ENCODE data around the gene KYAT1. TPM values are rescaled to one million over a fixed set of nuclear protein-coding genes. Genes with fewer than 3 reads are reported as not detected.
A peak's percentile ranks its signal among the peaks of the same experiment; 100 is the strongest.

KYAT1 gene
- total RNA-seq, 2 experiments from 2014 or later, result 17.0 to 18.6 TPM

DNA sequence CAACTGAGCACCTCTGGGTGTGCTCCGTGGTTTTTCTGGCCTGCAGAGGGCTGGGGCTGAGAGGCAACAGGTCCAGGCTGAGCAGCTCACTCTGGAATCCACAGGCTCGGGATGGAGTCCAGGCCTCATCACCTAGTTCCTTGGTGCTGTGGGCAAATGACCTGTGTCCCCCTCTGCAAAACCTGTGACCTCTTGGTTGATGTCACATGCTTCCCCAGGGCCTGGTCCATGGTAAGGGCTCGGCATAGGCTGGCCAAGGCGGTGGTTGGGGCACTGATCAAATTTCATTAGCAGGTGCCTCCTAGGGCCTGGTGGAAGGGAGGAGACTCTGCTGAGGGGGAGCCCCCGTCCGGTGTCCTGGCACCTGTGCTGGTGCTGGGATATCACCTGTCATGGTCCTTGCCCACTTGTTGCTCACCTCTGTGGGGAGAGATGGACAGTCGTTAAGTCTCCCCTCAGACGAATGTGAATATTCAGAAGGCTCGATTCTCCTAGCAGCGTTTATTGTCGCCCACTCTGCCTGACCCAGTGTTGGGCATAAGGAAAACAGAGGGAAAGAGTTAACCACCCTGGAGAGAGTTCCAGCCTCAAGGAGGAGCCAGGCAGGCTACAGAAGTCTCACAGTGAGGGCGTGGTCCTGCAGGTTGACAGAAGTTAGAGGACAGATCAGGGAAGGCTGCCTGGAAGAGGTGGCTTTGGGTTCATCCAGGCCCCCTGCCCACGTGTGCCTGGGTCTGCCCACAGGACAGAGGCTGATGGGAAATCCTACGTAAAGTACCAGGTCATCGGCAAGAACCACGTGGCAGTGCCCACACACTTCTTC is 60.0 kb downstream of the KYAT1 start:
- no peak for DNase-seq
- CTCF ChIA-PET, result interaction anchor here (4.8 kb wide), 1 partner anchor 7 kb away, joined by 53 read pairs; the partner anchor contains the start of gene SPOUT1
- no peaks in the 10 kb centered on the region for H3K27me3 Mint-ChIP-seq
- no peak overlapping the region for H3K4me3 Mint-ChIP-seq
- H3K4me1 Mint-ChIP-seq (ENCODE audit: low read depth), result peaks cover 19% of the 10 kb centered on the region
- TF ChIP-seq, protein P1, sequence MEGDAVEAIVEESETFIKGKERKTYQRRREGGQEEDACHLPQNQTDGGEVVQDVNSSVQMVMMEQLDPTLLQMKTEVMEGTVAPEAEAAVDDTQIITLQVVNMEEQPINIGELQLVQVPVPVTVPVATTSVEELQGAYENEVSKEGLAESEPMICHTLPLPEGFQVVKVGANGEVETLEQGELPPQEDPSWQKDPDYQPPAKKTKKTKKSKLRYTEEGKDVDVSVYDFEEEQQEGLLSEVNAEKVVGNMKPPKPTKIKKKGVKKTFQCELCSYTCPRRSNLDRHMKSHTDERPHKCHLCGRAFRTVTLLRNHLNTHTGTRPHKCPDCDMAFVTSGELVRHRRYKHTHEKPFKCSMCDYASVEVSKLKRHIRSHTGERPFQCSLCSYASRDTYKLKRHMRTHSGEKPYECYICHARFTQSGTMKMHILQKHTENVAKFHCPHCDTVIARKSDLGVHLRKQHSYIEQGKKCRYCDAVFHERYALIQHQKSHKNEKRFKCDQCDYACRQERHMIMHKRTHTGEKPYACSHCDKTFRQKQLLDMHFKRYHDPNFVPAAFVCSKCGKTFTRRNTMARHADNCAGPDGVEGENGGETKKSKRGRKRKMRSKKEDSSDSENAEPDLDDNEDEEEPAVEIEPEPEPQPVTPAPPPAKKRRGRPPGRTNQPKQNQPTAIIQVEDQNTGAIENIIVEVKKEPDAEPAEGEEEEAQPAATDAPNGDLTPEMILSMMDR (IDR thresholded peaks at IDR 0.05), result no peak
- peaks cover 25% of the 10 kb centered on the region for H3K36me3 Mint-ChIP-seq (ENCODE audit: low read depth)
- no peak for ATAC-seq
- POLR2A ChIA-PET, result interaction anchor here (0.8 to 4.6 kb wide), 2 partner anchors 7 to 9 kb away, joined by 3 to 41 read pairs; partner anchors contain the start of gene SPOUT1
- H3K9me3 Mint-ChIP-seq, result no peaks in the 10 kb centered on the region
- intact Hi-C loops (cut with micrococcal nuclease), result no loop called here
- no peak overlapping the region for H3K27ac Mint-ChIP-seq

DNA sequence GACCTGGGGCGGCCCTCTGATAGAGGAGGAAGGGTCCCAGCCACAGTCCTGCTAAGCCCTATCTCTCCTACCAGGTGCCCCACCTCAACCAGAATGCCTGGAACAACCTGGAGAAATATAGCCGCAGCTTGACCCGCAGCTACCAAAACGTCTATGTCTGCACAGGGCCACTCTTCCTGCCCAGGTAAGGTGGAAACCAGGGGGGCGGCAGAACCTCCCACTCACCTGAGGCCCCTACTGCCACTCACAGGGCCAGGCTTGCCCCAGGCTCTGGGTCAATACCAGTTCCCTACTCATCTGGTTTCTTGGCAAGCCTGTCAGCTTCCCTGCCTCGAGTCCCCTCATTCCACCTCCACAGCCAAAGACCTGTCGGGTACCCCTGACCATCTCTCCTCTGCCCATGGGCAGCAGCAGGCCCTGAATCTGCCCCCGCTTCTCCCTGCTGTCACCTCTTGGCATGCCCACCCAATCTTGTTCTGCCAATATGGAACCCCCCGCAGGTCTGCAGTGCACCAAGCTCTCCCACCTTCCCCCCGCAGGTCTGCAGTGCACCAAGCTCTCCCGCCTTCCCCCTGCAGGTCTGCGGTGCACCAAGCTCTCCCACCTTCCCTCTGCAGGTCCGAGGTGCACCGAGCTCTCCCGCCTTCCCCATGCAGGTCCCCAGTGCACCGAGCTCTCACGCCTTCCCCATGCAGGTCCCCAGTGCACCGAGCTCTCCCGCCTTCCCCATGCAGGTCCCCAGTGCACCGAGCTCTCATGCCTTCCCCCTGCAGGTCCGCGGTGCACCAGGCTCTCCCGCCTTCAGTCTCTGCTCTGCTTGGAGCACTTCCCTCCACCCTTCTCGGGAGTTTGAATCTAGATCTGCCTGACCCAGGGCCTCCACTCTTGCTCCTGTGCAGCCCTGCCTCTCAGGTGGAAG is 60.8 kb downstream of the KYAT1 start:
- no peaks in the 10 kb centered on the region for H3K27me3 Mint-ChIP-seq

DNA sequence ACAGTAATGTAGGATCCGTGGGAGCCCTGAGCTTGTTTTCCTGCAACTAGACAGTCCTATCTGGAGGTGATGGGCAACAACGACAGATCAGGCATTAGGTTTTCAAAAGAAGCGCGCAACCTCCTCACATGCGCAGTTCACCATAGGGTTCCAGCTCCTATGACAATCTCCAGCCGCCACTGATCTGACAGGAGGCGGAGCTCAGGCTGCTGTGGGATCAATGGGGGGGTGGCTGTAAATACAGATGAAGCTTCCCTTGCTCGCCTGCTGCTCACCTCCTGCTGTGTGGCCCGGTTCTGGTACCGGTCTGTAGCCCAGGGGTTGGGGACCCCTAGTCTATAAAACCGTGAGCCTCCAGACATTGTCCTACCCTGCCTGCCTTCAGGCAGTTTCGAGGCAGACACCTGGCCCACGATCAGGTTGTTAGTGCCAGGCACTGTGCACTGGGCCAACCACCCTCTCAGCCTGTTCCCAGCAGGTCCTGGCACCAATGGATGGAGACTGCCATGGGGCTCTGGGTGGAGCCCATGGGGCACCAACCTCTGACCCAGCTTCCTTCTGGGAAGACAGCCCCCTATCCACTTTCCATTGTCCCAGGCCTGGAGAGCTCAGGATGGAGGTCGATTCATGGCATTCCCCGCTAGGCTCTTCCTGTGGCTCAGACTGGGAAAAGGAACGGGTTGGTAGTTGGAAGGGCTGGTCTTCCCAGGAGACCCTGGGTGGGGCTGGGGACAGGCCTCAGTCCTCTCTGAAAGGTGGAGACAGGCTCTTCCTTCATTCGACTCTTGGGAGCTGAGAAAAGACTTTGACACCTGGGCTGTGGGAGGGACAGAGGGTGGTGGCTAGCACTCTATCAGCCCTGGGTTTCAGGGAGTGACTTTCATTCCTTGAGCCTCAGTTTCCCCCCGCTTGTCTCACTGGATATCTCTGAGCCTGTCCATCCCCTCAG is 61.8 kb downstream of the KYAT1 start:
- no peaks in the 10 kb centered on the region for H3K9me3 Mint-ChIP-seq
- H3K27me3 Mint-ChIP-seq, result no peaks in the 10 kb centered on the region
- H3K27ac Mint-ChIP-seq, result no peak overlapping the region
- intact Hi-C loops (cut with micrococcal nuclease), result no loop called here
- DNase-seq (no peak), ATAC-seq (no peak)
- TF ChIP-seq, protein P1 (IDR thresholded peaks at IDR 0.05), result no peak
- H3K36me3 Mint-ChIP-seq (ENCODE audit: low read depth), result peaks cover 12% of the 10 kb centered on the region
- peak overlapping the region; percentile 80 for H3K4me3 Mint-ChIP-seq
- POLR2A ChIA-PET, result interaction anchor here (0.6 to 4.6 kb wide), 8 partner anchors 9 to 229 kb away, joined by 3 to 41 read pairs (median 3); partner anchors contain the start of genes SET and SPOUT1
- peaks cover 19% of the 10 kb centered on the region for H3K4me1 Mint-ChIP-seq (ENCODE audit: low read depth)
- CTCF ChIA-PET, result interaction anchor here (1.3 to 4.8 kb wide), 5 partner anchors 9 to 109 kb away, joined by 3 to 53 read pairs (median 13); partner anchors contain the start of gene SPOUT1

More for the DNA sequence above, 60.8 kb downstream of the KYAT1 start:
- DNase-seq (no peak), ATAC-seq (no peak)
- no peak overlapping the region for H3K4me3 Mint-ChIP-seq
- CTCF ChIA-PET, result interaction anchor here (1.3 to 4.8 kb wide), 2 partner anchors 8 to 99 kb away, joined by 3 to 53 read pairs; partner anchors contain the start of gene SPOUT1
- intact Hi-C loops (cut with micrococcal nuclease), result no loop called here
- POLR2A ChIA-PET, result interaction anchor here (0.6 to 4.6 kb wide), 4 partner anchors 8 to 230 kb away, joined by 3 to 41 read pairs (median 3); partner anchors contain the start of gene SPOUT1
- H3K4me1 Mint-ChIP-seq (ENCODE audit: low read depth), result peaks cover 19% of the 10 kb centered on the region
- peak overlapping the region; percentile 26 for H3K27ac Mint-ChIP-seq
- H3K36me3 Mint-ChIP-seq (ENCODE audit: low read depth), result peaks cover 19% of the 10 kb centered on the region
- TF ChIP-seq, protein P1 (IDR thresholded peaks at IDR 0.05), result no peak
- no peaks in the 10 kb centered on the region for H3K9me3 Mint-ChIP-seq
